Measurements from ENCODE around the gene DOCK2. TPM values are rescaled to one million over a fixed set of nuclear protein-coding genes. Genes with fewer than 3 reads are reported as not detected.

DOCK2 gene
- total RNA-seq, 6 donors from 2014 or later, result 46.7 to 150 (median 73.8) TPM

DNA sequence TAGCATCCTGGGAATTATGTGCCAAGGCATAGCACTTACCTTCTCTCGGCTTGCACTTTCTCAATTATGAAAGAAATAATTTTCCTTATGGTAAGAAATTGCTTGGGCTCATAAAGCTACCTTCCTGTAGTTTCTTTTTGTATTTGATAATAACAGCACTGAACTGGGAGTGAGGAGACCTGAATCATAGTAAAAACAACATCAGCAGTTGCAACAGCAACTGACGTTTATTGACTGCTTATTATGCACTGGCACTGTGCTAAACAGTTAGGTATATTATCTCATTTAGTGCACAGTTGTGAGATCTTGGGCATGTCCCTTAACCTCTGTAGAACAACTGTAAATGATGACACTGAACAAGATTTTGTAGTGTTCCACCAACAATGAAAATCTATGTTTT lies 135.2 kb downstream of the DOCK2 start:
- TF ChIP-seq EP300 (IDR thresholded peaks at IDR 0.05) (no peak), POLR2A (IDR thresholded peaks at IDR 0.05) (no peak), POLR2AphosphoS5 (IDR thresholded peaks at IDR 0.05) (no peak)
- TF ChIP-seq, protein P1, sequence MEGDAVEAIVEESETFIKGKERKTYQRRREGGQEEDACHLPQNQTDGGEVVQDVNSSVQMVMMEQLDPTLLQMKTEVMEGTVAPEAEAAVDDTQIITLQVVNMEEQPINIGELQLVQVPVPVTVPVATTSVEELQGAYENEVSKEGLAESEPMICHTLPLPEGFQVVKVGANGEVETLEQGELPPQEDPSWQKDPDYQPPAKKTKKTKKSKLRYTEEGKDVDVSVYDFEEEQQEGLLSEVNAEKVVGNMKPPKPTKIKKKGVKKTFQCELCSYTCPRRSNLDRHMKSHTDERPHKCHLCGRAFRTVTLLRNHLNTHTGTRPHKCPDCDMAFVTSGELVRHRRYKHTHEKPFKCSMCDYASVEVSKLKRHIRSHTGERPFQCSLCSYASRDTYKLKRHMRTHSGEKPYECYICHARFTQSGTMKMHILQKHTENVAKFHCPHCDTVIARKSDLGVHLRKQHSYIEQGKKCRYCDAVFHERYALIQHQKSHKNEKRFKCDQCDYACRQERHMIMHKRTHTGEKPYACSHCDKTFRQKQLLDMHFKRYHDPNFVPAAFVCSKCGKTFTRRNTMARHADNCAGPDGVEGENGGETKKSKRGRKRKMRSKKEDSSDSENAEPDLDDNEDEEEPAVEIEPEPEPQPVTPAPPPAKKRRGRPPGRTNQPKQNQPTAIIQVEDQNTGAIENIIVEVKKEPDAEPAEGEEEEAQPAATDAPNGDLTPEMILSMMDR (IDR thresholded peaks at IDR 0.05), result no peak
- 82 to 84% methylated on average over 2 of the region's 2 CpGs for WGBS, 2 donors
- Histone ChIP-seq H3K36me3 (no peaks in the 10 kb centered on the region), H3K4me3 (no peak overlapping the region), H3K9me3 (no peaks in the 10 kb centered on the region), H3K27ac (no peak overlapping the region), H3K4me1 (no peaks in the 10 kb centered on the region), H3K27me3 (no peaks in the 10 kb centered on the region)
- DNase-seq (no peak), ATAC-seq (ENCODE audit: low FRiP score in 2 of 2) (no peak)

- DNase-seq (no peak), ATAC-seq (ENCODE audit: low FRiP score in 2 of 2) (no peak)
- H3K27me3 ChIP-seq, result no peaks in the 10 kb centered on the region
- whole genome bisulfite sequencing, 2 donors, result 72 to 80% methylated on average over 6 of the region's 6 CpGs
- no peaks in the 10 kb centered on the region for H3K9me3 ChIP-seq
- H3K4me1 ChIP-seq, result no peaks in the 10 kb centered on the region
- no peak overlapping the region for H3K4me3 ChIP-seq
- H3K36me3 ChIP-seq, result no peaks in the 10 kb centered on the region
- no peak overlapping the region for H3K27ac ChIP-seq
- TF ChIP-seq EP300 (IDR thresholded peaks at IDR 0.05), result no peak
- TF ChIP-seq POLR2AphosphoS5 (IDR thresholded peaks at IDR 0.05), result no peak
- TF ChIP-seq, protein P1 (IDR thresholded peaks at IDR 0.05), result no peak
- no peak for TF ChIP-seq POLR2A (IDR thresholded peaks at IDR 0.05)
Measured at GRCh38 chr5:169772688-169773087, 135.6 kb downstream of the DOCK2 start.

DNA sequence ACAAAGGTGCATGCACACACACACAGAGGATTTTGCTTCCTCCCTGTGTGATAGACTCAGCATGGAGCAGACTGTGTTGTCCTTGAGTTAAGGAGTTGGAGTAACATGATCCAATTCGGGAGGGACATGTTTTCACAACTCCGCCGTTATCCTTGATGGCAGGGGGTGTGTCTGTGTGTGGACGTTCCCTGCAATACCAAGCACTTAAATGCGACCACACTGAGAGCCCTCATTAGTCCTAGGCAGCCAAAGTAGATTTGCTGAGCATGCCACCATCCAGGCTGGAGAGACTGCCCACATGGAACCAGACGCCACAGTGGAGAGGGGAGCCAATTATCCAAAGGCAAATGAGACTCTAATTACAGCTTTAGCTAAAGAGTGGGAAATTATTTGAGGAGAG lies 140.1 kb downstream of the DOCK2 start:
- TF ChIP-seq POLR2AphosphoS5 (IDR thresholded peaks at IDR 0.05) (no peak), POLR2A (IDR thresholded peaks at IDR 0.05) (no peak), EP300 (IDR thresholded peaks at IDR 0.05) (no peak)
- TF ChIP-seq, protein P1 (IDR thresholded peaks at IDR 0.05), result no peak
- no peaks in the 10 kb centered on the region for H3K27me3 ChIP-seq
- H3K36me3 ChIP-seq, result no peaks in the 10 kb centered on the region
- no peak overlapping the region for H3K4me3 ChIP-seq
- H3K4me1 ChIP-seq, result no peaks in the 10 kb centered on the region
- 42 to 56% methylated on average over 6 of the region's 6 CpGs for WGBS, 2 donors
- no peak for ATAC-seq (ENCODE audit: low FRiP score in 2 of 2)
- H3K9me3 ChIP-seq, result no peaks in the 10 kb centered on the region
- H3K27ac ChIP-seq, result no peak overlapping the region
- no peak for DNase-seq

DNA sequence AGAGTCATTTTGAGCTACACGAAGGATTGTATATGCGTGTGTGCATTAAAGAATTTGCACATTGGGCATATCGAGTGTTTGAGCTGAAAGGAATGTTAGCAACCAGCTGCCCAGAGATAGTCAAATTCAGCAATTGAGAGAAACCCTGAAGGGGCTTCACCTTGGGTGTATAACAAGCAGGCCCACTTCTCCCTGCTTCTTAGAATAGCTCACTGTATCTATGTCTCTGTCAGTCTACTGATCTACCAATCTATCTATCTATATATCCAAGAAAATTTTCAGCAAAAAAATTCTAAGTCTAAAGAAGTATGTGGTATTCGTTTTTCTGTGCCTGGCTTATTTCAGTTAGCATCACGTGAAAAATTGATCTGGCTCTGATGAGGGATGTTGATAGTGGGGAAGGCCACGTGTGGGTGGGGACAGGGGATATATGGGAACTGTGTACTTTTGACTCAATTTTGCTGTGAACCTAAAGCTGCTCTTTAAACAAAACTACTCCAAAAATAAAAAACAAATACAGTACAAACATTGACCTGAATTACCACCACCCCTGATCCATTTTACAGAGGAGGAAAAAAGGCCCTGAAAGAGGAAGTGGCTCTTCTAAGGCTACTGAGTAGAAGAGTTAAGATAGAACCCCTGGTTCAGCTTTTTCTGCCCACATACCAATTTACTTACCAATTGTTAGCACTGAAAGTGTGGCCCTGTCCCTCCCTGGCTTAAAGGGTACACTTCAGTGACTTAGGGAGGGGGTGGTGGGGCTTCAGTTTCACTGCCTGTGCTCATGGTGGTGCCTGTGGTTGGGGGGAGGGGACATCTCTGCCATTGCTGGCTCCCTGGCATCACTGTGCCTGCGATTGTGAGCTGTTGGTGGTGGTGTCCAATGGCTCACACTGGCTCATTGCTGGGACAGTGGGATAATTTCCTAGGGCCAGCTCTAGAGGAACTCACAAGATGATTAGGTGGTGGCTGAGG lies 141.8 kb downstream of the DOCK2 start:
- Histone ChIP-seq H3K27me3 (no peaks in the 10 kb centered on the region), H3K36me3 (no peaks in the 10 kb centered on the region), H3K4me1 (no peaks in the 10 kb centered on the region), H3K4me3 (no peak overlapping the region), H3K27ac (no peak overlapping the region), H3K9me3 (no peaks in the 10 kb centered on the region)
- DNase-seq (no peak), ATAC-seq (ENCODE audit: low FRiP score in 2 of 2) (no peak)
- TF ChIP-seq POLR2A (IDR thresholded peaks at IDR 0.05) (no peak), EP300 (IDR thresholded peaks at IDR 0.05) (no peak), POLR2AphosphoS5 (IDR thresholded peaks at IDR 0.05) (no peak)
- TF ChIP-seq, protein P1 (IDR thresholded peaks at IDR 0.05), result no peak
- WGBS, 2 donors, result 78% methylated on average over 6 to 7 of the region's 7 CpGs

Data from upper lobe of left lung (tissue), 6 donors.